Measurements from ENCODE around the gene PTBP3.

DNA sequence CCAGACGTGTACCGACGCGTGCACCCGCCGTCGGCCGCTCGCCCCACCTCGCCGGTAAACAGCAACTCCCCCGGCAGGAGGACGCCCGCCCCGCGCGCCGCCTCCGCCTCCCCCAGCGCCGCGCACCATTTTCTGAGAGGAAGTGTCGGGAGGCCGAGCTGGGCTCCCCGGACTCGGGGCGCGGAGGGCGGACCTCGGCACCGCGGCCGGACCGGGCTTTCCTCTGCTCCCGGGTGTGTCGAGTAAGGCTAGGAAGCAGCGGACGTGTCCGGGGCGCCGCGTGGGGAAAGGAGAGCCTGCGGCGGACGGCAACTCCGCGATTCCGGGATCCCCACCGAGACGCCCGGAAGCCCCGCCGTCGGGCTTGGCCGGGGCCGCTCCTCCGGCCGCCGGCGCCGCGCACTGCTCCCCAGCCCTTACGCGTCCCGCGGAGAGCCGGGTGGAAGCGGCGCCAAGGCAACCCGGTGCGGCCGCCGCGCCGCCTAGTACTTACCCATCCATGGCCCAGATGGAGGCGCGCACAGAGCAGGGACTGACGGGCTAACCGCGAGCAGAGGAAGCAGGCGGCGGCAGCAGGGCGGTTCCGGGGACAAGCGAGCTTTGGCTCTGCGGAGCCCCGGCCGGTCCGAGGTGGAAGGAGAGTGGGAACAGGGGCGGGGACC lies at the start of gene PTBP3:
- TF ChIP-seq NPAS2 (CRISPR knock-in tag; IDR thresholded peaks at IDR 0.05; ENCODE audit: borderline replicate concordance) (no peak), POLR2AphosphoS2 (conservative IDR thresholded peaks at IDR 0.05; ENCODE audit: low read length) (no peak), POLR2A (IDR thresholded peaks at IDR 0.05; ENCODE audit: low read length) (peak; percentile 76), ESRRA (IDR thresholded peaks at IDR 0.05; ENCODE audit: borderline replicate concordance, low read length) (no peak), SMC3 (IDR thresholded peaks at IDR 0.05) (no peak), EP300 (IDR thresholded peaks at IDR 0.05) (no peak)
- TF ChIP-seq, protein P1, sequence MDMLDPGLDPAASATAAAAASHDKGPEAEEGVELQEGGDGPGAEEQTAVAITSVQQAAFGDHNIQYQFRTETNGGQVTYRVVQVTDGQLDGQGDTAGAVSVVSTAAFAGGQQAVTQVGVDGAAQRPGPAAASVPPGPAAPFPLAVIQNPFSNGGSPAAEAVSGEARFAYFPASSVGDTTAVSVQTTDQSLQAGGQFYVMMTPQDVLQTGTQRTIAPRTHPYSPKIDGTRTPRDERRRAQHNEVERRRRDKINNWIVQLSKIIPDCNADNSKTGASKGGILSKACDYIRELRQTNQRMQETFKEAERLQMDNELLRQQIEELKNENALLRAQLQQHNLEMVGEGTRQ (IDR thresholded peaks at IDR 0.05) = no peak
- TF ChIP-seq, protein P2, sequence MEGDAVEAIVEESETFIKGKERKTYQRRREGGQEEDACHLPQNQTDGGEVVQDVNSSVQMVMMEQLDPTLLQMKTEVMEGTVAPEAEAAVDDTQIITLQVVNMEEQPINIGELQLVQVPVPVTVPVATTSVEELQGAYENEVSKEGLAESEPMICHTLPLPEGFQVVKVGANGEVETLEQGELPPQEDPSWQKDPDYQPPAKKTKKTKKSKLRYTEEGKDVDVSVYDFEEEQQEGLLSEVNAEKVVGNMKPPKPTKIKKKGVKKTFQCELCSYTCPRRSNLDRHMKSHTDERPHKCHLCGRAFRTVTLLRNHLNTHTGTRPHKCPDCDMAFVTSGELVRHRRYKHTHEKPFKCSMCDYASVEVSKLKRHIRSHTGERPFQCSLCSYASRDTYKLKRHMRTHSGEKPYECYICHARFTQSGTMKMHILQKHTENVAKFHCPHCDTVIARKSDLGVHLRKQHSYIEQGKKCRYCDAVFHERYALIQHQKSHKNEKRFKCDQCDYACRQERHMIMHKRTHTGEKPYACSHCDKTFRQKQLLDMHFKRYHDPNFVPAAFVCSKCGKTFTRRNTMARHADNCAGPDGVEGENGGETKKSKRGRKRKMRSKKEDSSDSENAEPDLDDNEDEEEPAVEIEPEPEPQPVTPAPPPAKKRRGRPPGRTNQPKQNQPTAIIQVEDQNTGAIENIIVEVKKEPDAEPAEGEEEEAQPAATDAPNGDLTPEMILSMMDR (IDR thresholded peaks at IDR 0.05) = no peak
- TF ChIP-seq, protein P3, sequence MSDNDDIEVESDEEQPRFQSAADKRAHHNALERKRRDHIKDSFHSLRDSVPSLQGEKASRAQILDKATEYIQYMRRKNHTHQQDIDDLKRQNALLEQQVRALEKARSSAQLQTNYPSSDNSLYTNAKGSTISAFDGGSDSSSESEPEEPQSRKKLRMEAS (IDR thresholded peaks at IDR 0.05) = peak; percentile 26

Measured in A549 (cell line).